Stimulated activated CD4-positive, alpha-beta T cell treated with anti-CD3 and anti-CD28 coated beads, TNF-alpha, amount 100 ng/mL, for 1 hour (primary cell): ENCODE results near the gene IHH.

ENCODE experiments used
- DNase-seq, 3 donors: peaks; one replicate each; pipeline ENCODE4 v3.0.0-alpha.2; 2020; ENCODE audit warnings: low read depth in 3 of 3, low spot score in 1 of 3

Gene IHH

DNA sequence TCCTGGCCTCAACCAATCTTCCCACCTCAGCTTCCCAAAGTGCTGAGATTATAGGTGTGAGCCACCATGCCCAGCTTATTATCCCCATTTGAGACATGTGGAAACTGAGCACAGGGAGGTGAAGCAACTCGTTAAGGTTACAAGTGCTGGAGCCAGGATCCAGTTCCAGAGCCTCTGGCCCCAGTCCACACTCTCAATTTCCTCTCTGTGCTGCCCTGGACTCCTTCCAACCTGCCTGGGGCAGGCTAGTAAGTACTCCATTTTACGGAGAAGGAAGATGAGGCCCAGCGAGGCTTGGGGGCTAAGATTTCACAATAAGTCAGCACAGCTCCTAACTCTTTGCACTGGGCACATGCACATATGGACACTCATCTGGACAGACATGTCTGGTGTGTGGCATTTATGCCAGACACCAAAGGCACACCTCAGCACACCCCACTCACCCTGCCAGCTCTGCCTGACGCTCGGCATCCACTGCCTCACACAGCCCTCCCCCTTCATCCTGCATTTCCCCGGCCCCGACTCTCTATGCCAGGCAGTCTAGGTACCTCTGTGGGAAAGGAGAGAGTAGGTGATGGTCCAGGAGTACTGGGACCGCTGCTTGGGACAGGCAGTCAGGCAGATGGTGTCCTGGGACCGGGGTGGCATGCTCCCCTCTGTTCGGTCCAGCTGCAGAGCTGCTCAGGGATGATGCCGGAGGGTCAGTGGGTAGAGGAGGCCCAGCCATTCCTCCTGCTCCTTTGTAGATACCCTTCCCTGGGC lies 39.9 kb downstream of the IHH start:
- no peak for DNase-seq

DNA sequence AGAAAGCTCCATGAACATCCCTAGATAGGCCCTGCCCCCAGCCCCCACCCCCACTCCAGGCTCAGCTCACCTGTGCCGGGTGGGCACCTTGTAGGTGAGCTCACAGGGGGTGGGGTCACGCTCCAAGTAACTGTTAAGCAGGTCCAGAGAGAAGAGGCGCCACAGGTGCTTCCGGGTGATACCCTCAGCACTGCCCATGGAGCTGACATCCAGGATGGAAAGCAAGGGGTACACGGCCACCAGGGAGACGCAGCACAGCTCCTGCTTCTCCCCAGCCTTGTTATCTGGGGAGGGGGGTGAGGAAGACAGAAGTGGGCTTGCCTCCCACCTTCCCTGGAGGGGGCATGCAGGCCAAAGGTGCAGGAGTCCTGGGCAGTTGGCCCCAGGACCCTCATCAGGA lies 41.3 kb downstream of the IHH start:
- no peak for DNase-seq

DNA sequence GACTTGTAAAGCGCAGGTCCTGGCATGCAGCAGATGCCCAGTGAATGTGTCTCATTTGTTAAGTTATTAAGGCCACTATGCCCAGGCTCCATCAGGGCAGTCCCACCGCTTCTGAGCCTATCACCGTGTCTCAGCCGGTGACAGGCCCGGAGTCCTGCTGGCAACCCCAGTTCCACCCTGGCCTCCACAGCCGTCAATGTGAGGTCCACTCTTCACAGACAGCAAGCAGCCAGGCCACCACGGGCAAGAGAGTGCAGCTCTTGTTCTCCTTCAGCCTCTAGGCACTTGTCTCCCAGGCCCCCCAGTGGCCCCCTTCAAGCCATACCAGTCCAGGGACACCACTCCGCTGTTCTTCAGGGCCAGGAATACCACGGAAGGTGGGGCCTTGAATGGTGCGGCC lies 42.0 kb downstream of the IHH start:
- DNase-seq = no peak

DNA sequence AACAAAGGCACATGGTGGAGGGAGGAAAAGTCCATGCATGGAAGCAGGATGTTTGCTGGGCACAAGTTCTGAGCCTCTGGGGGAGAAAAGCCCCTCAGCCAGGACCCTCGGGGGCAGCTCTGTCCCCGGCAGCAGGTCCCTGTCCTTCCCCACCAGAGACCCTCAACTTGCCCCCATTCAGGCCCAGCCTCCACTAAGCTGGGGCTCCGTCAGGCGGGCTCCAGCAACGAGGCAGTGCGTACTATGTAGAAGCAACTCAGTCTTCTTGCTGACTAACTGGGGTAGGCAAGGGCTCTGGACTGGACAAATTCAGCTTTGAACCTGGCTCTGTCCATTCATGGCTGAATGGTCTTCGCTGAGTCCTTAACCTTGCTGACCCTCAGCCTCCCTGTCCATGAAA lies 42.4 kb downstream of the IHH start:
- no peak for DNase-seq

DNA sequence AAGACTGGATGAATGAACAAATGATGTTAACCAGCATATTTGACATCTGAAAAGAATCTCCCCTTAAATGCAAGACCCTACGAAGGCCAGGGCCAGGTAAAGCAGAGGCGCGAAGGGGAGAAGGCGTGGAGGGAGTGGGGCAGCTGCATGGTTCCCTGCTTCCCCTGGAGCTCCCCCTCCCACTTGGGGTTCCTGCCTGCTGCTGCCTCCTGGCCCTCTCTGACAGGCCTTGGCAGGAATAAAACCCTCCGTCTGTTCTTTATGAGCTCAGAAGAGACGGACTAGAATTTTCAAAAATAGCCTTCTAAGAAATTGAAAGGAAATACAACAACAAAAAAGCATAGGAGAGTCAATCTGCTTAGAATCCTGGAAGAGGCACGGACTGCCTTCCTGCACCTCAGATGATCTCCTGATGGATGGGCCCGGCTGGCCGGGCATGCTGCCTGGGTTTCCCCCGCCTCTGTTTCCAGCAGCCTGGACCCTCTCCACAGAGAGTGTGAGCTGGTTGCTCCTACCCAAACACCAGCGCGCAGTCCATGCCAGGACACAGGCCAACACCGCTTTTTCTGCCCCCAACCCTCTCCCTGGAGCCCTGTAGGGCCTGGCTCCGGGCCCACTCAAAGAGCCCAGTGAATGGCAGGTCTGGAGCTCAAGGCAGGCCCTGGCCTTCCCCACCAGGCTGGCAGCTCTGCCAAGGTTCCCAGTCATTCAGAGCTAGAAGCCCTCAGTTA lies 43.4 kb downstream of the IHH start:
- no peak for DNase-seq

DNA sequence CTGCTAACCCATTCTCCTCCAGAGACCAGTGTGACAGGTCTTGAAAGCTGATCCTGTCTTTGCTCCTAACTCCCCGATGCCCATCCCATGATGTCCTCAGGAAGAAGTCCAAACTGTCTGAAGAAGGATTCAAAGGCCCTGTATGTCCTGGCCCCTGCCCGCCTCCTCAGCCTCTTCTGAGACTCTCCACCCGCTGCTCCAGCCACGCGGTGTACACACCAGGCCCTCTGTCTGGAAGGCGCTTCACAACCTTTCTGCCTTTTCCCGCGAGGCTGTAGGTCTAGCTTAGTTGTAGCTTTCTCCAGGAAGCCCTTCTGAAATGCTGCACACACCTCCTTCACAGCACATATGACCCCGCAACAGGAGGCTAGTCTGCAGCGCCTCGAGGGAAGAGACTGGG lies 44.0 kb downstream of the IHH start:
- no peak for DNase-seq

DNA sequence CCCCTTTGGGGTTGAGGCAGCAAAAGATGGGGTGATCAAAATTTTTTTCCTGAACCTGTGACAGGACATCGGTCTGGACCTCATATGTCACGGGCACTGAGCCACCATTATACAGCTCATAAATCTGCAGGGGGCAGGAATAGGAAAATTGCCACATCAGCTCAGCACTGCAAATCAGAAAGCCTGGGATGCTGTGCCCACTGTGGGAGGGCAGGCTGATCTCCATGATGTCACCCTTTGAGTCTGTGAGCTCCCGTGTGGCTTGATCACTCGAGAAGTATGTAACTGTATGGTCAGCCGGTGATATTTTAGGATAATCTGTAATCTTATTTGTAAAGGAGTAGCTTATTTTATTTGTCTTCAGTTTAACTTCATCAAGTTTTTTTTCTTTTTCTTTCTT lies 49.8 kb downstream of the IHH start:
- DNase-seq = no peak

DNA sequence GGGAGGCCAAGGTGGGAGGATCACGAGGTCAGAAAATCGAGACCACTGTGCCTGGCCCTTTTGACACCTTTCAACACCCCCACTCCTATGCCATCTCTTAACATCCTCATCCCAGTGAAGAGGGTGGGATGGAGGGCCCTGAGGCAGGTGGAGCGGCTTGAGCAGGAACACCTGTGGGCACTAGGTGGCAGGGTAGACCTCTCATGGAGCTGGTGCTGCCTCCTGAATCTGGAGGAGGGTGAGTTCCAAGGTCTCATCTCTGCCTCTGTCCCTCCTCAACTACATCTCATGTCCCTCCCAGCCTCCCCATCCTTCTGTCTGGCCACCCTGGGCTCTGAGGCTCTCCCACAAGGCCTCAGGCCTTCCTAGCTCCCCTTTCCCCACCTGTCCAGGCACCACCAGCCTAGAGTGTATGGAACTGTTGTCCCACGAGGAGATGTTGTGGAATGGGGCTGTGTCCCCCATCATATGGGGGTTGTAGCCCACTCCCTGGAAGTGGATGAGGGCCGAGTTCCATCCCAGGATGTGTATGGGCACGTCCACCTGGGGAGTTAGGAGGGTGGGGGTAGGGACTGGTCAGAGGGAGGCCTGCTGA lies 50.5 kb downstream of the IHH start:
- DNase-seq = no peak

DNA sequence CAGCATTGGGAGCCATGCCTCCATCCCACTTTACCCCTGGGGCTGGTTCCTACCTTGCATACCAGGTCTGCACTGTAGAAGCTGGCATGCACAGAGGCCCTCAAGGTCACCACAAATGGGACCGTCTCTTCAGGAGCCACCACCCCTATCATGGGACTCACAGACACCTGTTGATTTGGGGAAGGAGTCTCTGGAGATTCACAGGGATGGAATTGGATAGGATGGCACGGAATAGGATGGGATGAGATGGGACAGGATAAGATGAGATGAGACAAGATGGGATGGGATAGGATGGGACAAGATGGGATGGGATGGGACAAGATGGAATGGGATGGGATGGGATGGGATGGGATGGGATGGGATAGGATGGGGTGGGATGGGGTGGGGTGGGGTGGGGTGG lies 51.4 kb downstream of the IHH start:
- no peak for DNase-seq
